ENCODE data around the gene PI4KA.

Gene PI4KA

DNA sequence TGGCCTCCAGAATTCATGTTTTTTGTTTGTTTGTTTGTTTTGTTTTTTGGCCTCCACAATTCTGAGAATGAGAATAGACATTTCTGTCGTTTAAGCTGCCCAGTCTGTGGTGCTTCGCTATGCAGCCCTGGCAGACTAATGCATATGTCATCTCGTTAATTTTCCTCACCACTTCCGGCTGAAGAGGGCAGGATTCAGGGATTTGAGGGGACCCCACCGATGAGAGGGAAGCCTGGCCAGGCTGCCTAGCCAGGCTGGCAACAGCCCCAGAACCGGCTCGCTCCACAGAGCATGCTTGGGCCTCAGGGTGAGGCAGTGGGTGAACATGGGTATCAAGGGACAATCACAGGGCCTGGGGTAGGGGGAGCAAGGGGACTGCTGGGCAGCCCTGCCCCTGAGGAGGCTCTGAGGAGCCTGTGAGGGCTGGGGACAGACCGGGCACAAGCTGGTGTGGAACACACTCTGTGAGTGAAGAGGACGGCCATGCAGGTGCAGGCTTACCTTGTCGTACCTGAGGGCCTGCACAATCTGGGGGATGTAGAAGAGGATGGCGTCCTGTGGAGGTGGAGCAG lies 132.5 kb downstream of the PI4KA start:
- H3K4me3 ChIP-seq (ENCODE audit: low read length): no peak overlapping the region
- no peaks in the 10 kb centered on the region for H3F3A ChIP-seq (ENCODE audit: control insufficient read depth, insufficient read depth)
- no peak for TF ChIP-seq EZH2phosphoT487 (IDR thresholded peaks at IDR 0.05; ENCODE audit: borderline replicate concordance, low read length)
- H3K36me3 ChIP-seq (ENCODE audit: control insufficient read depth, low read length): peaks cover 38% of the 10 kb centered on the region
- H4K20me1 ChIP-seq (ENCODE audit: control insufficient read depth, insufficient read depth, low read depth, low read length): no peaks in the 10 kb centered on the region
- H3K4me2 ChIP-seq (ENCODE audit: low read length): no peak overlapping the region
- H3K9me3 ChIP-seq (ENCODE audit: control insufficient read depth, insufficient read depth, low read length): no peaks in the 10 kb centered on the region
- no peak overlapping the region for H3K27ac ChIP-seq (ENCODE audit: low read depth, low read length)
- H3K4me1 ChIP-seq (ENCODE audit: control insufficient read depth, low read length): peaks cover 8% of the 10 kb centered on the region; the same call in 1 of the 2 replicates
- no peaks in the 10 kb centered on the region for H3K9me2 ChIP-seq (replicated peaks; ENCODE audit: control insufficient read depth, low read length)
- no peaks in the 10 kb centered on the region for H3K27me3 ChIP-seq (ENCODE audit: control insufficient read depth, low read length)
- no peaks in the 10 kb centered on the region for H3K79me2 ChIP-seq (ENCODE audit: control insufficient read depth, low read length)

DNA sequence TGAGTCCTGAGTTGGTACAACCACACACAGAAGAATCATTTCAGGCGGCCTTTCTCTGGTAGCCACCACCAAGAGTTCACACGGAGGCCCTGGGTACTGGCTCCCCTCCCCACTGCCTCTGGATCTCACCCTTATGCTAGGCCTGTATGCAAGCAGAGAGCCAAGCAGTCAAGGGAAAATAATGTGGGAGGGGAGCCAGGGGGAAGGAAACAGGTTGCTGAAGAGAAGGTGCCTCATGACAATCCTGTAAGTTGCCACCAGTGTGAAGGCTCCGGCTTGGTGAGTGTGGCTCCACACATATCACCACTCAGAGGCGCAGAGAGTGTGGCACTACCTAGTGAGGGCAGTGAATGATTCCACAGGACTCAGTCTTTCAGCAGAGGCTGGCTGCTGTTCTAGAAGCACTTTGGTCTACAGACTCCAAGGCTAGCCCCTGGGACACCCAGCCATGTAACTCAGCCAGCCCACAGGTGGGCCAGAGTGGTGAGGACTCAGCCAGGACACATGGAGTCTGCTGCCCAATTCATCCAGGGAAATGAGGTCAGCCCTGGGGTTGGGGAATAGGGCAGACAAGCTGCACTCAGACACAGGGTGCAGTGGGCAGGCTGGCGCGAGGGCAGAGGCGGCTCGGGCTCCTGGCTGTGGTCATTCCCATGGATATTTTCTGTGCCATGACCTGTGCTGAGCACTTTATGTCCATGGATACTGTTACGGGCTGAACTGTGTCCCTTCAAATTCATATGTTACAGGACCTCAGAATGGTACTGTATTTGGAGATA lies 133.7 kb downstream of the PI4KA start:
- no peak overlapping the region for H3K4me3 ChIP-seq (ENCODE audit: low read length)
- no peaks in the 10 kb centered on the region for H4K20me1 ChIP-seq (ENCODE audit: control insufficient read depth, insufficient read depth, low read depth, low read length)
- no peaks in the 10 kb centered on the region for H3K9me2 ChIP-seq (replicated peaks; ENCODE audit: control insufficient read depth, low read length)
- H3F3A ChIP-seq (ENCODE audit: control insufficient read depth, insufficient read depth): no peaks in the 10 kb centered on the region
- no peak overlapping the region for H3K27ac ChIP-seq (ENCODE audit: low read depth, low read length)
- H3K4me2 ChIP-seq (ENCODE audit: low read length): no peak overlapping the region
- no peaks in the 10 kb centered on the region for H3K27me3 ChIP-seq (ENCODE audit: control insufficient read depth, low read length)
- TF ChIP-seq, protein P1, sequence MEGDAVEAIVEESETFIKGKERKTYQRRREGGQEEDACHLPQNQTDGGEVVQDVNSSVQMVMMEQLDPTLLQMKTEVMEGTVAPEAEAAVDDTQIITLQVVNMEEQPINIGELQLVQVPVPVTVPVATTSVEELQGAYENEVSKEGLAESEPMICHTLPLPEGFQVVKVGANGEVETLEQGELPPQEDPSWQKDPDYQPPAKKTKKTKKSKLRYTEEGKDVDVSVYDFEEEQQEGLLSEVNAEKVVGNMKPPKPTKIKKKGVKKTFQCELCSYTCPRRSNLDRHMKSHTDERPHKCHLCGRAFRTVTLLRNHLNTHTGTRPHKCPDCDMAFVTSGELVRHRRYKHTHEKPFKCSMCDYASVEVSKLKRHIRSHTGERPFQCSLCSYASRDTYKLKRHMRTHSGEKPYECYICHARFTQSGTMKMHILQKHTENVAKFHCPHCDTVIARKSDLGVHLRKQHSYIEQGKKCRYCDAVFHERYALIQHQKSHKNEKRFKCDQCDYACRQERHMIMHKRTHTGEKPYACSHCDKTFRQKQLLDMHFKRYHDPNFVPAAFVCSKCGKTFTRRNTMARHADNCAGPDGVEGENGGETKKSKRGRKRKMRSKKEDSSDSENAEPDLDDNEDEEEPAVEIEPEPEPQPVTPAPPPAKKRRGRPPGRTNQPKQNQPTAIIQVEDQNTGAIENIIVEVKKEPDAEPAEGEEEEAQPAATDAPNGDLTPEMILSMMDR (IDR thresholded peaks at IDR 0.05; ENCODE audit: low read depth, low read length, poor library complexity, severe bottlenecking): no peak
- TF ChIP-seq EZH2phosphoT487 (IDR thresholded peaks at IDR 0.05; ENCODE audit: borderline replicate concordance, low read length): no peak
- no peaks in the 10 kb centered on the region for H3K79me2 ChIP-seq (ENCODE audit: control insufficient read depth, low read length)
- peaks cover 37% of the 10 kb centered on the region for H3K36me3 ChIP-seq (ENCODE audit: control insufficient read depth, low read length)
- H3K4me1 ChIP-seq (ENCODE audit: control insufficient read depth, low read length): peaks cover 8% of the 10 kb centered on the region; the same call in 1 of the 2 replicates
- H3K9me3 ChIP-seq (ENCODE audit: control insufficient read depth, insufficient read depth, low read length): no peaks in the 10 kb centered on the region

GRCh38 chr22:20721409-20722218 lies 137.0 kb downstream of the PI4KA start:
- Histone ChIP-seq H4K20me1 (ENCODE audit: control insufficient read depth, insufficient read depth, low read depth, low read length) (no peaks in the 10 kb centered on the region), H3F3A (ENCODE audit: control insufficient read depth, insufficient read depth) (no peaks in the 10 kb centered on the region), H3K79me2 (ENCODE audit: control insufficient read depth, low read length) (no peaks in the 10 kb centered on the region), H3K9me3 (ENCODE audit: control insufficient read depth, insufficient read depth, low read length) (no peaks in the 10 kb centered on the region), H3K4me3 (ENCODE audit: low read length) (no peak overlapping the region), H3K27ac (ENCODE audit: low read depth, low read length) (no peak overlapping the region), H3K4me1 (ENCODE audit: control insufficient read depth, low read length) (peaks cover 26% of the 10 kb centered on the region), H3K36me3 (ENCODE audit: control insufficient read depth, low read length) (peaks cover 13% of the 10 kb centered on the region; the same call in 1 of the 2 replicates), H3K27me3 (ENCODE audit: control insufficient read depth, low read length) (no peaks in the 10 kb centered on the region), H3K4me2 (ENCODE audit: low read length) (no peak overlapping the region), H3K9me2 (replicated peaks; ENCODE audit: control insufficient read depth, low read length) (no peaks in the 10 kb centered on the region)
- TF ChIP-seq EZH2phosphoT487 (IDR thresholded peaks at IDR 0.05; ENCODE audit: borderline replicate concordance, low read length): no peak
- TF ChIP-seq, protein P1 (IDR thresholded peaks at IDR 0.05; ENCODE audit: low read depth, low read length, poor library complexity, severe bottlenecking): no peak
